Omental fat pad (tissue), 4 donors: ENCODE data around the gene CELF1. TPM values are rescaled to one million over a fixed set of nuclear protein-coding genes. Genes with fewer than 3 reads are reported as not detected.

Source experiments
- ATAC-seq: fragments of 150-250 bp; one replicate; pipeline ENCODE4 v1.9.1; 2016; ENCODE audit warnings: mild to moderate bottlenecking, moderate library complexity; ENCODE audit not compliant: low FRiP score
- DNase-seq: peaks from one replicate; pipeline ENCODE4 v3.0.0-alpha.2; 2019; ENCODE audit warnings: low spot score
- CTCF ChIP-seq, 3 donors: fragments of 450-650 bp; IDR thresholded peaks; one replicate each; pipeline ENCODE4 v1.5.1; 2016 to 2017; ENCODE audit warnings: antibody characterized with exemption in 3 of 3, mild to moderate bottlenecking in 3 of 3, moderate library complexity in 2 of 3
- total RNA-seq, 4 donors: library from RNA; depleted of rRNA; stranded (reverse); fragments of >200 nt; gene quantifications; one replicate each; pipeline ENCODE4 v1.1.0, GENCODE V29; 2016

Gene CELF1
- total RNA-seq, 4 donors from 2014 or later, result 90.3 to 126 (median 110) TPM

- no peak for ATAC-seq
- TF ChIP-seq CTCF (IDR thresholded peaks at IDR 0.05), result no peak
- no peak for DNase-seq
Measured at GRCh38 chr11:47592970-47593369, 40.0 kb upstream of the CELF1 start.

DNA sequence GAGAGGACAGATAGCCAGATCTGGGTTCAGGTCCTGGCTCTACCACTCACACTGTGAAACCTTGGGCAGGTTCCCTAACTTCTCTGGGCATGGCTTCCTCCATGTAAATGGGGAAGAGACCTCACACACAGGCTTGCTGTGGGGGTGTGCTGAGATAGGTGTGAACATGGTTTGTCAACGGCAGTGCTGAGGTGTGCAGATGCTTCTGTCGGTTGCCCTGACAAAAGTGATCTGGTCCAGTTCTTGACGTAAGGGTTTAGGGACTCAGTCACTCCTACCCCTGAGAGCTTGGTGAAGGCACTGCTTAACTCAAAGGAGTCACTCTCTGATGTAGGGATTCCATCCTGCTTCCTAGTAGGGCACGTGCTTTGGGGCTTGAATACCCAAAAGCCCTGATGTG is 39.3 kb upstream of the CELF1 start:
- DNase-seq (no peak), ATAC-seq (no peak)
- no peak for TF ChIP-seq CTCF (IDR thresholded peaks at IDR 0.05)

DNA sequence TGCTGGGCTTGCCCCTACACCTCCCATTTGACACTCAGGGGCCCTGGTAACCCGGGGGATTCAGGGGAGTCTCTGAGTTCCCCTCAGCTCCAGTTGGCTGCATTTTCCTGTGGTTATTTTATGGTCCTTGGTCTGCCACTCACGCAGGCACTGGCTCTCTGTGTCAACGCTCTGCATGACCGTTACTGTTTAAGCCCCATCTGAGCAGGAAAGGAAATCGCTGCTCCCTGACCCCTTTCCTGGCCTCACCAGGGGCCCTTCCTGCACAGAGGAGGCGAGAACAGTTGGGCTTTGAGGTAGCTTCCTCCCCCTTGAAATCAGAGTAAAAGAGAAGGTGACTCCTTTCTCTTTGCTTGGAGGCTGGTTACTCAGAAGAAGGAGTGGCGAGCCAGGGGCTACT is 38.8 kb upstream of the CELF1 start:
- TF ChIP-seq CTCF (IDR thresholded peaks at IDR 0.05), result no peak
- DNase-seq (no peak), ATAC-seq (no peak)

GRCh38 chr11:47589977-47590861 is 37.3 kb upstream of the CELF1 start:
- peak; percentile 46 for ATAC-seq
- DNase-seq, result no peak
- no peak for TF ChIP-seq CTCF (IDR thresholded peaks at IDR 0.05)

DNA sequence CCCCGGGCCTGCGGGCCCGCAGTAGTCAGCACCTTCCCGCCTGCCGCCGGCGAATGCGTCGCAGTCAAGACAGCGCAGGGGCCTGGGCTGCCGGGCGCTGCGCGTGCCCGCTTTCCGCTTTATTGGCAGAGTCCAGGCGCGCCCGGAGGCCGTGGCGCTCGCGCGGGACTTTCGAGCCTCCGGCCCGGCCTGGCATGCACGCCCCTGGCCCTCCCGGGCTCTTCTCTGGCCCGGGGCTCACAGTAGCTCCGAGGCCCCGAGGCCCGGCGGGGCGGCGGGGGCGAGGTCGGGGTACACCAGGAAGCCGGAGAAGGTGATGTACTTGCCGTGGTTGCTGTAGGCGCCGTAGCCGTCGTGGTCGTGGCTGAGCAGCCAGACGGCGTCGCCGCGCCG is 36.6 kb upstream of the CELF1 start:
- DNase-seq, result no peak
- no peak for TF ChIP-seq CTCF (IDR thresholded peaks at IDR 0.05)

DNA sequence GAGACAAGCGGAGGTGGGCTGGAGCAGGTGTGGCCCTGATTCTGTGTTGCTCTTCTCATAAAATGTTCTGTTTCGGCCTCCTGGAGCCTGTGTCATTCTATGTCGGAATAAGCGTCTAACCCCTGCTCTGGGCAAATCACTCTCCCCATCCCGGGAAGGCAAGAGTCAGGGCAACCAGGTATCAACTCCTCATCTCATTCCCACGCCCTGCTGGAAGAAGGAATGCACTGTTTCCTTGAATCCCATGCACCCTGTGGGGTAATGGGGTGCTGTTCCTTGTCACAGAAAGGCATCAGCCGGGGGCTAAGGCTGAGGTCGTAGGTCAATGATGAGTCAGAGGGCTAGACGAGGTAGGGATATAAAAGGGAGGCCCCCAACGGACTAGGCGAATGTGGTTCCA is 36.2 kb upstream of the CELF1 start:
- no peak for DNase-seq
- TF ChIP-seq CTCF (IDR thresholded peaks at IDR 0.05), result no peak
- ATAC-seq, result no peak

More for the DNA sequence above, 36.6 kb upstream of the CELF1 start:
- peak; percentile 16 for ATAC-seq

DNA sequence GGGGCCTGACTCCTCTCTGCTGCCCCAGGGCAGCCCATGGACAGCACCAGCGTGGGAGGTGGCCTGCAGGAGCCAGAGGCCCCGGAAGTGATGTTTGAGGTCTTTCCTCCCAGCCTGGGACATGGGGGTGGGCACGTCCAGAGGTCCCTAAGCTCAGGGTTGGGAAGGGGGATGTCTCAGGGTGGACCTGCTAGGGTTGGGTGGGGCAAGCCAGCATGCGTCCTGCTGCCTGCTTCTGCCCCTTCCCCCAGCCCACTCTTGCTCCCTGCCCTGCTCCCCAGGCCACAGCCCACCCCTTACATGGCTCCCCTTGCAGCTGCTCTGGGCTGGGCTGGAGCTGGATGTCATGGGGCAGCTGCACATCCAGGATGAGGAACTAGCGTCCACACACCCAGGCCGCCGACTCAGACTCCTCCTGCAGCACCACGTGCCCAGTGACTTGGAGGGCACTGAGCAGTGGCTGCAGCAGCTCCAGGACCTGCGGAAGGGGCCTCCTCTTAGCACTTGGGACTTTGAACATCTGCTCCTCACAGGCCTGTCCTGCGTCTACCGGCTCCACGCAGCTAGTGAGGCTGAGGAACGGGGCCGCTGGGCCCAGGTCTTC is 34.9 kb upstream of the CELF1 start:
- no peak for TF ChIP-seq CTCF (IDR thresholded peaks at IDR 0.05)
- ATAC-seq (no peak), DNase-seq (no peak)
